Ovary (tissue), 9 donors: ENCODE data around the gene HIGD1A. TPM values are rescaled to one million over a fixed set of nuclear protein-coding genes. Genes with fewer than 3 reads are reported as not detected.

Experiments
- DNase-seq, 5 donors: peaks; one replicate each; pipeline ENCODE4 v3.0.0-alpha.2; 2019 to 2020
- H3K27ac ChIP-seq, 2 donors: fragments of 200-600 bp; one replicate each; pipeline versions ENCODE4 v1.5.1 to v1.8.0; 2019 to 2022
- H3K27me3 ChIP-seq: fragments of 200-600 bp; one replicate; pipeline ENCODE4 v1.8.0; 2022
- H3K36me3 ChIP-seq: fragments of 200-600 bp; sonication (generic); one replicate; pipeline ENCODE4 v1.5.1; 2019
- H3K4me1 ChIP-seq: one replicate; pipeline ENCODE4 v1.8.1; 2013; ENCODE audit warnings: mild to moderate bottlenecking, moderate library complexity; ENCODE audit not compliant: insufficient read depth
- H3K4me3 ChIP-seq: fragments of 200-600 bp; sonication (generic); one replicate; pipeline ENCODE4 v1.5.1; 2017
- H3K9me3 ChIP-seq, 2 donors: fragments of 200-600 bp in 1 of 2; sonication (generic) in 1 of 2; one replicate each; pipeline versions ENCODE4 v1.5.1 to v1.8.1; 2013 to 2019; ENCODE audit warnings: mild to moderate bottlenecking in 1 of 2, moderate library complexity in 1 of 2
- CTCF ChIP-seq, 3 donors: fragments of 450-650 bp in 2 of 3; fragments of 200-600 bp in 1 of 3; IDR thresholded peaks; one replicate each; pipeline versions ENCODE4 v1.5.1 to v1.8.0; 2016 to 2022; ENCODE audit warnings: antibody characterized with exemption in 3 of 3, mild to moderate bottlenecking in 1 of 3
- EP300 ChIP-seq: sonication (generic); formaldehyde crosslinking; IDR thresholded peaks from one replicate; pipeline ENCODE4 v1.6.1; 2017; ENCODE audit warnings: antibody characterized with exemption
- POLR2A ChIP-seq: fragments of 450-650 bp; IDR thresholded peaks from one replicate; pipeline ENCODE4 v1.6.1; 2017; ENCODE audit warnings: antibody characterized with exemption, mild to moderate bottlenecking, moderate library complexity
- WGBS, 3 donors: extraction: QIAGEN DNeasy Blood & Tissue Kit in 1 of 3; methylation state at CpG; one replicate each; pipeline versions ENCODE4 v1.1.5 to v1.1.7; 2013 to 2017; 5-methylcytosine and 5-hydroxymethylcytosine counted together
- intact Hi-C, 4 donors: fragments of 100-400 bp; cut with DNase I; formaldehyde crosslinking; loops; one replicate each; pipeline versions ENCODE4 v1.11.0 to v1.15.1; 2022 to 2023
- polyA plus RNA-seq, 2 donors: library from polyadenylated mRNA; stranded (reverse); fragments of 200-250 nt in 1 of 2; fragments of 350-450 nt in 1 of 2; fragmentation: Illumina TruSeq in 1 of 2; extraction: RNeasy Lipid Tissue Mini Kit (QIAGEN cat#74804) in 1 of 2; gene quantifications; one replicate each; pipeline ENCODE4 v1.2.3, GENCODE V29; 2013 to 2014
- total RNA-seq, 7 donors: library from RNA; depleted of rRNA in 2 of 7; stranded (reverse); fragments of >200 nt in 2 of 7; fragmentation: NEBNext Ultra II Directional in 3 of 7; extraction: Animal tissue kit (Norgen Biotek cat#: 25700) in 3 of 7; gene quantifications; one replicate each; pipeline versions ENCODE4 v1.1.0 to v1.2.4, GENCODE V29; 2016 to 2023
- donor health status: DM: no; HTN: no; CAD: no; lungs with moderate emphysema.
- donor health status: DM: no; HTN: no; CAD: no.
- donor health status: Bipolar disorder and iron deficiency.
- donor health status: DM: yes; HTN: yes; CAD: no.
- donor health status: DM: no; HTN: no; CAD: no.
- donor health status: DM: yes; HTN: yes; CAD: no.

Gene HIGD1A
- total and polyA plus RNA-seq, 9 donors = 44.6 to 126 (median 65.4) TPM

- no peak overlapping the region for H3K4me3 ChIP-seq
- no peaks in the 10 kb centered on the region for H3K36me3 ChIP-seq
- no peaks in the 10 kb centered on the region for H3K4me1 ChIP-seq
- no peak for DNase-seq
- intact Hi-C loops = no loop called here
- H3K27ac ChIP-seq = no peak overlapping the region
- no peaks in the 10 kb centered on the region for H3K9me3 ChIP-seq
- 94 to 95% (median 94%) methylated on average over 9 of the region's 9 CpGs for WGBS, 3 donors
- TF ChIP-seq POLR2A = no peak
- no peak for TF ChIP-seq CTCF (IDR thresholded peaks at IDR 0.05)
- no peak for TF ChIP-seq EP300
- no peaks in the 10 kb centered on the region for H3K27me3 ChIP-seq
Observed at GRCh38 chr3:42752441-42752840, 51.8 kb downstream of the HIGD1A start.

- no peak for DNase-seq
- 62 to 78% (median 74%) methylated on average over 9 of the region's 9 CpGs for WGBS, 3 donors
- H3K27ac ChIP-seq = no peak overlapping the region
Observed at GRCh38 chr3:42751609-42752008, 52.7 kb downstream of the HIGD1A start.

GRCh38 chr3:42750834-42751233 lies 53.5 kb downstream of the HIGD1A start:
- no peak for DNase-seq
- WGBS, 3 donors = 94 to 96% (median 95%) methylated on average over 7 of the region's 7 CpGs
- Histone ChIP-seq H3K4me1 (peaks cover 8% of the 10 kb centered on the region), H3K27me3 (no peaks in the 10 kb centered on the region), H3K9me3 (no peaks in the 10 kb centered on the region), H3K36me3 (no peaks in the 10 kb centered on the region), H3K27ac (no peak overlapping the region), H3K4me3 (no peak overlapping the region)
- intact Hi-C loops = no loop called here
- no peak for TF ChIP-seq POLR2A
- no peak for TF ChIP-seq CTCF (IDR thresholded peaks at IDR 0.05)
- TF ChIP-seq EP300 = no peak

More at GRCh38 chr3:42751609-42752008, 52.7 kb downstream of the HIGD1A start:
- peaks cover 3% of the 10 kb centered on the region for H3K4me1 ChIP-seq
- H3K4me3 ChIP-seq = no peak overlapping the region
- intact Hi-C loops = no loop called here
- no peaks in the 10 kb centered on the region for H3K27me3 ChIP-seq
- H3K9me3 ChIP-seq = no peaks in the 10 kb centered on the region
- TF ChIP-seq EP300 (no peak), CTCF (IDR thresholded peaks at IDR 0.05) (no peak), POLR2A (no peak)
- H3K36me3 ChIP-seq = no peaks in the 10 kb centered on the region

GRCh38 chr3:42749753-42750231 lies 54.5 kb downstream of the HIGD1A start:
- Histone ChIP-seq H3K27ac (no peak overlapping the region), H3K27me3 (no peaks in the 10 kb centered on the region), H3K9me3 (no peaks in the 10 kb centered on the region), H3K36me3 (no peaks in the 10 kb centered on the region), H3K4me3 (no peak overlapping the region), H3K4me1 (peaks cover 9% of the 10 kb centered on the region)
- DNase-seq = no peak
- intact Hi-C loops = loop anchor here in 2 of 4 donors (10.0 kb wide), 2 partner anchors 95 to 165 kb away; partner anchors contain the start of genes SEC22C (in 1 of the 2) and ZBTB47 (in 1 of the 2)
- no peak for TF ChIP-seq EP300
- TF ChIP-seq CTCF (IDR thresholded peaks at IDR 0.05) = no peak
- TF ChIP-seq POLR2A = no peak
- 57 to 60% (median 57%) methylated on average over 10 of the region's 10 CpGs for WGBS, 3 donors
